HG02970 (cell line): Measurements from ENCODE around the gene ZNF670.
A peak's percentile ranks its signal among the peaks of the same experiment; 100 is the strongest.

ENCODE experiments used
- ATAC-seq: cut with Tn5 transposase; IDR thresholded peaks from one replicate; pipeline ENCODE4 v1.9.1; 2021; ENCODE audit warnings: mild to moderate bottlenecking, moderate library complexity, moderate number of reproducible peaks; ENCODE audit not compliant: unreplicated experiment, low FRiP score

ZNF670 gene

DNA sequence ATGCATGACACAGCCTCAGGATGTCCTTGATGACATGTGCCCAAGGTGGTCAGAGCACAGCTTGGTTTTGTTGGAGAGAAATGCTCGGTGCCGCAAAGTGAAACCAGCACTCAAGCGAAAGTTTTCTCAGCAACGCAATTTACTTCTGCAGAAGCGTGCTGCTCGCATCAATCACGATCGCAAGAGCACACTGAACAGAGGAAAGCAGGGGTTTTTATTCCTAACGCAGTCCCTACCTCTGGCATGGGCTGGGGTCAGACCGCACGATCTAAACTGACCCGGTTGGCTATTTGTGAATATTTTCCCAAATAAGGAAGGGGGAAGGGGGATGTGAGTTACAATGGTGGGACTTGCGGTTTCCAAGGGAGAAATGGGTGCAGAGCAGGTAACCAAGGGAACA lies 26.4 kb upstream of the ZNF670 start:
- ATAC-seq = no peak

DNA sequence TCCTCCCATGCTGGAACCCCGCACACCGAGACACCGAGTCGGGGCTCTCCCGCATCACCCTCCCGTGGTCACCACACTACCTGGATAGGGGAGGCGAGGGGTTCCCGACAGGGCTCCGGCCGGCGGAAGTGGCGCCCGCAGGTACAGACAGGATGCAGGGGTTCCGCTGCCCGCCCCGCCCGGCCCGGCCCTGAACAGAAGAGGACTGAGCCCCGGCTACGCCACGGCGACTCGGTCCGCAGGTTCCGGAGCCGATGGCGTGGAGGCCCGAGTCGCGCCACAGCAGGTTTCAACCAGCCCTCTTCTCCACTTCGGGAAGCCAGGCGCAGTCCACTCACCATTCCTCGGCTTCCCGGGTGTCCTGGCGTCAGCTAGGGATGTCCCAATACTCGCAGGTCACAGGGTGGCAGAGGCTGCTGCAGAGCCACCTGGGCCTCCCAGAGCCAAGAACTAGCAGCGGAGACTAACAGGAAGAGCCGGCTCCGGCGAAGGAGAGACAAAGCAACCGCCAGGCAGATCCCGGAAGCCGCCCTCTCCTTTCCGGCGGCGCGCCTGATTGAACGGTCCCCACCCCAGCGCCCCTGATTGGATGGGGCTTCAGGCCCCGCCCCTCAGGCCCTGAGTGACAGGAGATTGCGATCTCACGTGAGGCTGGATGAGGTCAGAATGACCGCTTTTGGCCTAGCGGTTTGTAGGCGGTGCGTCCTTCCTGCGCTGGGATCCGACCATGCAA lies 25.4 kb upstream of the ZNF670 start, which contains the start of gene ZNF669:
TSS of gene ZNF669 (minus strand) at position 498 of the 733 bp plus-strand sequence. CDS start at position 341, 157 bp downstream.
- peak; percentile 100 for ATAC-seq

DNA sequence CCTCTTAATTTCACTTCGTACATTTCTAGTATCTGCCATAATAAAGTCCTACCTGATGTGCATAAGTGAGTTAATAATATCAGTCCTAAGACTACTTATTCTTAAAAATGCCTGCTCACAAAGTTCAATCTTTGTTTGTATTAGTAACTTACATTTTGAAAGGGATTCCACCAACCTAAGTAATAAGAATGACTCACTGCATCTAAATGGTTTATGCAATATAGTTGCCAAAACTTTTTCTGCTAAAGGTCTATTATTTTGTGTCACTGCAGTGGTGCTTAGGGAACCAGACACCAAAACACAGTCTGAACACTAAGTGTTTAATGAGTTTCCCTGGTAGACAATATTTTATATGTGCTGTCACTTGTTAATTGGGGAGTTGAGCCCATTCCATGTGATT lies 23.8 kb upstream of the ZNF670 start:
- ATAC-seq = no peak

DNA sequence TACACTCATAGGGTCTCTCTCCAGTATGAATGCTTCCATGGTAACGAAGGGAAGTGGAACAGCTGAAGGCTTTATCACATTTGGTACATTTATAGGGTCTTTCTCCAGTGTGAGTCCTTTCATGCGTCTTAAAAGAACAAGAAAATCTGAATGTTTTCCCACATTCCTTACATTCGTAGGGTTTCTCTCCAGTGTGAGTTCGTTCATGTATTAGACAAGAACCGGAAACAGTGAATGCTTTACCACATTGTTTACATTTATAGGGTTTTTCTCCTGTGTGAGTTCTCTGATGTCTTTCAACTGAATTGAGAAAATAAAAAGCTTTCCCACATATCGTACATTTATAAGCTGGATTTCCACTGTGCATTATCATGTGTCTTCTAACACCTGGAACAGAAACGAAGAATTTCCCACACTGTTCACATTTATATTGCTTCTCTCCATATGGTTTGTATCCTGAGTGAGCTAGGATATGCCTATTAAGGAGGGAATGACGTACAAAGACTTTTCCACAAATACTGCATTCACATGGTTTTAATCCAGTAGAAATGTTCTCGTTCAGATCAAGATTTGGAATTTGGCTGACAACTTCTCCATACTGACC lies 22.2 kb upstream of the ZNF670 start:
- ATAC-seq = no peak

DNA sequence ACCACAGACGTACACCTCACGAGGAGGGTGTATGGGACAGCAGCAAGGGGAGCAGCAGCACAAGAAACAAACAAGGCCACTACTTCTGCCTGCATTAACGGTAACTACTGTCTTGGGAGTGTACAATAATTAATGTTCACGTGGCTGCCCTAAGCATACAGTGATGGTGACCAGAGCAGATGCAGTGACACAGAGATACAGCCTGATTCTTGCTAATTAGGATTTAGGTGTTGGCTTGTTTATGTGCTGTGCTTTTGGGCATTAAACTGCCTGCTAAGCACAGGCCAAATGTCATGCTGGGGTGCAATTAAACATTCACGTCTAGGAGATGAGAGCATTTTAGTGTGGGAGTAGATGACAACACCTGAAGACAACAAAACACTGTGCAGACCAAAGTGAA lies 18.3 kb upstream of the ZNF670 start:
- no peak for ATAC-seq

DNA sequence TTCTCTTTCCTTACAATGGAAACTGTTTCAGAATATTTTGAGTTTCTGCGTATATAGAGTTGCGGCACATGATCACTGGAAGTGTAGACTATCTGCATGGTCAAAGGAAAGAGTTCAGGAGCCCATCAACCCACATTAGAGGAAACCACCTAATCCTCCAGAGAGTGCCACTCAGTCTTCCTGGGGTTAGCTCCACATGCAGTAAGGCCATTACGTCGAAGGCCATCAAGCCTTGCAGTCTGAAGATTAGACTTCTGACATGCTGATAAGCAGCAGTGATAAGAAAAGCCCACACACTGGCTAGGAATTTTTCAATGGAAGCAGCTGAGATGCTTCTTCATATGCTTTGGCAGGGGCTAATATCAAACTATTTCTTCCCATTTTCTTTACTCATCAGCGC lies 17.9 kb upstream of the ZNF670 start:
- no peak for ATAC-seq

DNA sequence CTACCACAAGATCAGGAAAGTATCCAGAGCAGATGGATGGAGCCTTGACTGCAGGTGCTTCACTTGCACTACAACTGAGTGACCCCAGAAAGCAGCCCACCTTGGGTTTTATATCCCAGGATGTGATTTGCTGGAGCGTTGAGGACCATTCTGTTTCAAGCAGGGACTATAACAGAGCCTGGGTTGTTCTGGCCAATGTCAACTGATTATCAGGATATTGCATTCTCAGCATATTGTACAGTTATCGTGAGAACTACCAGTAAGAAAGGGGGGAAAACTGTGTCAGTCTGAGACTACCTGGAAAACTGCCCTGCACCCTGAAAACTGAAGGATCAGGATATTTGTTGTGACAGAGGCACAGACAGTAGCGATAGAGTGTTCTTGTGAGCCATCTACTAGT lies 17.5 kb upstream of the ZNF670 start:
- no peak for ATAC-seq

DNA sequence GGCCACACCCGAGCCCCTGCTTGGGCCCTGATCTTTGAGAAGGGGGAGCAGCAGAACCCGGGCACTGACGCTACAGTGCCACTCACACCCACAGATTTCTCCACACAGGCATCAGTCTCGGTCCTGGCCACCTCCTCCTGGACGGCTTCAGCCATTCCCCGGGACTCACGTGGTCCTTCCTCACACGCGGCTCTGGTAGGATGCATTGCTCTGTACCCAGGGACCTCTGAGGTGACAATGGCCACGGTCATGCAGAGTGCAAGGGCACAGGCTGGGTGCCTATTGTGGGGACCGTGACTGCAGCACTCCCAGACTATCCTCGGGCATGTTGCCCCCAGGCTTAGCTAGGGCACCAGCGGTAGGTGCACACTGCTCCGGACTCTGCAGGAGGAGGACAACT lies 11.8 kb upstream of the ZNF670 start:
- ATAC-seq = no peak

DNA sequence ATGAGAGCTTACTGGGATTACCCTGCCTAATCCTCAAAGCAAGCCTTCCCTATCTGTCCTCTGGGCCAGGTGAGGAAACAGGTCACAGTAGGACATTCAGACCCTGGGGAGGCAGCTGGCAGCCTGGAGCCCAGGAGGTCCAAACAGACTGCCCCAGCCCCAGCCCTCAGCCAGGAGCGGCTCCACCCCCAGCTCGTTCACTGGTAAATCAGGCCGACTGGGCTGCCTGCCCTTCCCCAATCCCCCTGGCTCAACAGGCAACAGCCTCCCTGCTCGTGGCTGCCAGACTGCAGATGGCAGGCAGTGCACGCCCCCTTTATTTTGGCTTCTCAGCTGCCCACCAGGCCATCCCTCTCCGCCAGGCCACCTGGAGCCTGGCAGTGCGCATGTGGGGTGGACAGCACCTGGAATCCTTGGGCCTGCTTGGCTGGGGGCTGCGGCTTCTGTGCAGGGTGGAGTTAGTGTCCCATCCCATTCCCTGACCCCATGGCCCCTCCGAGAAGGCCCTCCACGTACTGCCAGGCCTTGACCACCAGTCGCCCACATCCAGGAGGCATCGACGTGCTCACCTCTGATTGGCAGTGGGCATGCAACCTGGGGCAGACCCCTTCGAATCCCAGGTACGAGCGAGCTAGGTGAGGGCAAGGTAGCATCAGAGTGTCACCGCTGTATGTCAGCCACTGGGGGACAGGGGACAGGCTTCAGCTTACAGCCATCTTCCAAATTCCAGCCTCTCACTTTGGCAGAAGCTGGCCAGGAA lies 11.2 kb upstream of the ZNF670 start:
- no peak for ATAC-seq

DNA sequence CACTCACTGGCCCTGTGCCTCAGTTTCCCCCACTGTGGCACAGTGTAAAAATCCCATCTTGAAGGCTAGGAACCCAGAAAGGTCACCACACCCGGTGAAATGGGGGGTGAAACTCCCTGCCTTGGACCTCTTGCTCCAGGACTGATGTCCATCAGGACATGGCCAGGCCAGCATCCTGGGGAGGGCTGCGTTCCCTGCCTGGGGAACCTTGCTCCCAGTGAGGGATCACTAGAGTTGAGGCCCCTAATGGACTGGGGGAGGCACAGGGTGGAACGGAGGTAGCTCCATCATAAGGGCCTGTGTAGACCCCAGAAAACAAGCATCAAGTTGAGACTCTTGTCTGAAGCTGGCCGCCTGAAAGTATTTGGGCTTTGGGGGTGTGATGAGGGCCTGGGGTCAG lies 10.4 kb upstream of the ZNF670 start:
- no peak for ATAC-seq

DNA sequence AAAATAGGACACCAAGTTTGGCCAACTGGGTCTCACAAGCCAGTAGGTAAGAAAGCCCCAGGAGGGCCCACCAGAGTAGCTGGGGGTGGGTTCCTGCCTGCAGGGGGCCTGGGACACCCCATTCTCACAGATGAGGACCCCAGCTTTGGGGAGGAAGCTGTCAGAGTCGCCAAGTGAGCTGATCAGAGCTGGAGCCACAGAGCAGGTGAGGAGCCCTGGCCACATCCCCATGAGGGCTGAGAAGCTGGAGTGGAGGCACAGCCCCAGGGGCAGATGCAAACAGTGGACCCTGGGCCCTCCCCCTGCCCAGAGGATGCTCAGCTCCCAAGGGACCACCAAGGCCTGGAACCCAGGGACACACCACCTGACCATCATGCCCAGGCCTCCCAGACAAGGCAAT lies 8.6 kb upstream of the ZNF670 start:
- ATAC-seq = no peak

DNA sequence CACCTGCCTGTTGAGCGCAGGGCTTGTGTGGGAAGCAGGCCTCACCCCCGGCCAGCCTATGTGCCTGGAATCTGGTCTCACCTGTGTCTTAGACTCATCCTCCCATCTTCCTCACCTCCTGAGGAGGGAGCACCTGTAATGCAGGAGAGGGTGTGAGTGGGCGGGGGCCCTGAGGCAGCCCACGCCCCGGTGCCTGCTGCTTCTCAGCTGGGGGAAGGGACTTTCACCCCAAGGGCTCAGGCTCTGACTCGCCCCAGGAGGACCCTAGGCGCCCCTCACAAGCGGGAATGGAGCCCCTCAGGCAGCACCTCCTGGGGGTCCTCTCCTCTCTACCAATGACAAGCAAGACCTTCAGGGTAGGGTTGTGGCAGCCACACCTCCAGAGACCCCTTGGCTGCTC lies 6.7 kb upstream of the ZNF670 start:
- no peak for ATAC-seq

DNA sequence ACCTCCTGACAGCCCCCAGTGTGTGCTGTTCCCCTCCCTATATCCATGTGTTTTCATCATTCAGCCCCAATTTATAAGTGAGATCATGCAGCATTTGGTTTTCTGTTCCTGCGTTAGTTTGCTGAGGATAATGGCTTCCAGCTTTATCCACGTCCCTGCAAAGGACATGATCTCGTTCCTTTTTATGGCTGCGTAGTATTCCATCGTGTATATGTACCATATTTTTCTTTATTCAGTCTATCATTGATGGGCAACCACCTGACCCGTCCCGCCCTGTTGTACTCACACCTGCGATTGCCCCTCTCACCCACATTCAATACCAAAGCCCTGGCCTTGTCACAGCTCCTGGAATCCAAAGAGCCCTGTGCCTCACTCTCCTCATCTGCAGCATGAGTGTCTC lies 6.2 kb upstream of the ZNF670 start:
- no peak for ATAC-seq

DNA sequence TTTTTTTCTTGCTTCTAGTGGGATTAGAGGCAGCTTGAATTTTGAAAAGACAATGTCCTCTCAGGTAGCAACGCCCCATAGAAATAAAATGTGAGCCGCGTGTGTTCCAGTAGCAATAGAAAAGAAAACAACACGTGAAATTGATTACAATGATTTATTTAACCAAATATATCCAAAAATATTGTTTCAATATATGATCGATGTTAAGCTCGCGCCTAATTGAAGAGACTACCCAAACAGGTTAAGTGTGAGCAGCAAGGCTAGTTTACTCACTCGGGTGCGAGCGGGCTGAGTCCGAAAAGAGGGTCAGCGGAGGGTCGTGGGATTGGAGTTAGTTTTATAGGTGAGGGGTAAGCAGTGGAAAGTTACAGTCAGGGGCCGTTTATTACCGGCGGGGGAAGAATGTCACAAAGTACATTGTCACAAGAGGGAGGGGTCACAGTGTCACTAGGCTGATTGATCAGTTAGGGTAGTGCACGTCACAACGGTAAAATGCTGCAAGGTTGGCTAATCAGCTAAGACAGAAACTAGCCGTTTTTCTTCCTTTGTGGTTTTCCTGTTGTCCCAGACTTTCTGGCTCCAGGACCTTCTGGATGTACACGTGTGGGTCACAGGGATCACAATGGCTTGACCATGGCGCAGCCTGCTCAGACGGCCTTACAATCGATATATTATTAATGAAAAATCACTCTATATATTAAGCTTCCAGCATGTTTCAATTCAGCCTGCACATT lies 697 bp upstream of the ZNF670 start:
- no peak for ATAC-seq

DNA sequence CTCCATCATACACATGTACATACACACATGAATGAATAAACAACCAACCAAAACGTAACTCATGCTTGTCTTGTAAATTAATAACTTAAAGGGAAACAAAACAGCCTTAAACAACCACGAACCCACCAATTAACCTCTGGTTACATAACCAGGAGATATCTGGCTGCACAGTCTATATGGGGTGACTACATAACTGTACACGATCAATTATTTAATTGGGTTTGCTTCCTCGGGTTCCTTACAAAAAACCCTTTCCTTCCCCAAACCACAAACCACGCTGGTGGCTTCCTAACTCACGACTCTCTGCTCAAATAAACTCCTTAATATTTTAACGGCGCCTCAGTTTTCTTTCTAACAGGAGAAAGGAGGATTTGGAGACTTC lies 744 bp downstream of the ZNF670 start:
- ATAC-seq = peak; percentile 3

DNA sequence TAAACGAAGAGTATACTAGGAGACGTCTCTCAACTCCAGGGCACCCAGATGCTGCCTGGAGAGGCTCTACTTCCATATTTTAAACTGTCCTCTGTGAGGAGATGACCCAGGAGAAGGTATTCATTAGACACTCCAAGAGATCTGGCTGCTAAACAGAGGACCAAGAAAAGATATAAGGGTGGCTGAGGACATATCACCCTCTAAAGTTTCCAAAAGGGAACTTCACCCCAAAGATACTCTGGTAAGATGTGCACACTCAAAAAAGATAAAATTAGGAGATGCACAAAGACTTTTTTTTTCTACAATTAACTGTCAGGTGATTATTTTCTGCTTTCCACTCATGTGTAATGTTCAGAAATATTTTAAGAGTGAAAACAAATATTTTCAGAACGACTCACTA lies 1.4 kb downstream of the ZNF670 start:
- ATAC-seq = no peak

DNA sequence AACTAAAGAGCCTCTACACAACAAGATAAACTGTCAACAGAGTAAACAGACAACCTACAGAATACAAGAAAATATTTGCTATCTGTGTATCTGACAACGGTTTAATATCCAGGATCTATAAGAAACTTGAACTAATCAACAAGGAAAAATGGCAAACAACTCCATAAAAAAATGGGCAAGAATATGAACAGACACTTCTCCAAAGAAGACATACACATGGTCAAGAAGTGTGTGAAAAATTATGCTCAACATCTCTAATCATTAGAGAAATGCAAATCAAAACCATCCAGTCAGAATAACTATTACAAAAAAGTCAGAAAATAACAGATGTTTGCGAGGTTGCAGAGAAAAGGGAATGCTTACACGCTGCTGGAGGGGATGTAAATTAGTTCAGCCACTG lies 8.0 kb downstream of the ZNF670 start:
- no peak for ATAC-seq

DNA sequence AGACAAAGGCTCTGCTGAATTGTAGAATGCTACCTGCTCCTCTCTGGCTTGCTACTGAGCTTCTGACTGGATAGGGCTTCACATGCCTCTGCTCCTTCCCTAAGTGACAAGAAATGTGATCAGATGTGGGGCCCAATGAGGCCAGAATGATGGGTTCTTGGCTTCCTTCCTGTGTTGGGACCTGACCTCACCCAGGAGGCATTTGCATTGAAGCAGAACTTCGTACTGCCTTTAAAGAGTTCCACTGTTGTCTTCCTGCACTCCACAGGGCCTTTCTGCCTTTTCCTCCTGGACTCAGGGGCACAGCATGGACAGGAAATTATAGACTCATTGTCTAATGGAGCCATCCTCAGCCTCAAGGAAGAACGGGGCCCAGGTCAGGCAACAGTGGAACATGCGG lies 14.3 kb downstream of the ZNF670 start:
- no peak for ATAC-seq

DNA sequence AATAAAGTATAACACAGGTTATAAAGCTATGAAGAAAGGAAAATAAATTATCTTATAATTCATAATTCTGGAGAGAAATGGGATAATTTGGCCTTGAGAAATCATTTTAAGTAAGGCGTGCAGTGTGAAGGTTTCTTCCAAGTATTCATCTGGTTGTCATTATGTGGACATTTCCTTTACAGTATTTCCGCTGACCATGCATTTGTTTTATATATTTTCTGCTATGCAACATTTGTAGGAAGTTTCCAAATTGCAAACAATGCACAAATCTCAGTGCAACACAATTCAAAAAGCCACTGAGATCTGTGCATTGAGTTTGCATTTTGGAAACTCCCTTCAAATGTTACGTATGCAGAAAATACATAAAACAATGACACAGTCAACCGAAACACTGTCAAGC lies 17.8 kb downstream of the ZNF670 start:
- ATAC-seq = no peak

DNA sequence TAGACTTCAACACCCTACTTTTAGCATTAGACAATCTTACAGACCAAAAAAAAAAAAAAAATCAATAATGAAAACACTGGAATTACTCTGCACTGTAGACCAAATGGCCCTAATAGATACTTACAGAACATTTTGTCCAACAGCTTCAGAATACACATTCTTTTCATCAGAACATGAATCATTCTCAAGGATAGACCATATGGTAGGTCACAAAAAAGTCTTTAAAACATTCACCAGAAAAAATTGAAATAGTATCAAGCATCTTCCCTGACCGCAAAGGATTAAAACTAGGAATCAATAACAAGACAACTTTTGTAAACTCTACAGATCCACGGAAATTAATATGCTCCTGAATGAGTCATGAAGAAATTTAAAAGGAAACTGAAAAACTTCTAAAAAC lies 22.5 kb downstream of the ZNF670 start:
- no peak for ATAC-seq

DNA sequence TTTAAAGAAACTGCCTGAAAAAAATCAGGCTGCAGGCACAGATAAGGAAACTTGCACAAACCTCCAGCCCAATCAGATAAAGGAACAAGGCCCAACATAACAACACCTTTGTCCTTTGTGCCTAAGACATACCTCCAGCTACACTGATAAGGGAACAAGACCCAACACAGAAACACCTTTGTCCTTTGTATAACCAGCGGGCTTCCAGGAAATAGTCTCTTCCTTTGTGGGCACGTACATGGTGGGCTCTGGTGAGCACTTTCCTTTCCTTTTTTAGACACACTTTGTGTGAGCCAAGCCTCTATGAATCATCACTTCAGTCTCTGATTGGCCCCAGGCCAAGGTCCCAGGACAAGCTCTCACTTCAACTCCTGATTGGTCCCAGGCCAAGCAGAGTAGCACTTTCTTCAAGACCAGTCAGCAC lies 23.6 kb downstream of the ZNF670 start:
- ATAC-seq = no peak
